Liver (tissue), 9 donors: Measurements from ENCODE around the gene CDC16. TPM values are rescaled to one million over a fixed set of nuclear protein-coding genes. Genes with fewer than 3 reads are reported as not detected.

Experiments
- DNase-seq: peaks from one replicate; pipeline ENCODE4 v3.0.0-alpha.2; 2017; ENCODE audit warnings: low spot score
- H3K27ac ChIP-seq, 2 donors: one replicate each; pipeline ENCODE4 v1.7.0; 2013; ENCODE audit warnings: inconsistent platforms in 2 of 2, low read length in 2 of 2, control low read depth in 1 of 2, low read depth in 1 of 2, mild to moderate bottlenecking in 1 of 2
- H3K27me3 ChIP-seq, 4 donors: one replicate each; pipeline versions ENCODE4 v1.6.1 to v1.7.0; 2013; ENCODE audit warnings: low read length in 3 of 4, inconsistent platforms in 1 of 4, mild to moderate bottlenecking in 1 of 4, moderate library complexity in 1 of 4; ENCODE audit not compliant: control insufficient read depth in 4 of 4, insufficient read depth in 4 of 4
- H3K36me3 ChIP-seq, 4 donors: one replicate each; pipeline versions ENCODE4 v1.6.1 to v1.7.0; 2013; ENCODE audit warnings: low read length in 3 of 4, mild to moderate bottlenecking in 3 of 4, low read depth in 1 of 4, moderate library complexity in 1 of 4; ENCODE audit not compliant: control insufficient read depth in 4 of 4, insufficient read depth in 3 of 4
- H3K4me1 ChIP-seq, 4 donors: one replicate each; pipeline versions ENCODE4 v1.6.1 to v1.7.0; 2013; ENCODE audit warnings: low read length in 3 of 4, mild to moderate bottlenecking in 3 of 4, moderate library complexity in 1 of 4; ENCODE audit not compliant: control insufficient read depth in 4 of 4, insufficient read depth in 4 of 4
- H3K4me3 ChIP-seq, 3 donors: one replicate each; pipeline versions ENCODE4 v1.6.1 to v1.7.0; 2013; ENCODE audit warnings: low read length in 3 of 3, control low read depth in 1 of 3, low read depth in 1 of 3, mild to moderate bottlenecking in 1 of 3
- H3K9ac ChIP-seq, 2 donors: one replicate each; pipeline ENCODE4 v1.7.0; 2013; ENCODE audit warnings: low read length in 2 of 2, mild to moderate bottlenecking in 2 of 2, moderate library complexity in 2 of 2, control low read depth in 1 of 2, low read depth in 1 of 2
- H3K9me3 ChIP-seq, 4 donors: one replicate each; pipeline versions ENCODE4 v1.6.1 to v1.7.0; 2013; ENCODE audit warnings: low read length in 3 of 4; ENCODE audit not compliant: control insufficient read depth in 4 of 4
- EGR1 ChIP-seq, 2 donors: IDR thresholded peaks; 2 replicates each; pipeline ENCODE4 v1.6.1; 2016 to 2018; ENCODE audit warnings: antibody characterized with exemption in 2 of 2, low read depth in 2 of 2
- HNF4A ChIP-seq, 2 donors: conservative IDR thresholded peaks; 2 replicates each; pipeline ENCODE4 v1.6.1; 2016; ENCODE audit warnings: antibody characterized with exemption in 2 of 2, mild to moderate bottlenecking in 2 of 2
- HNF4G ChIP-seq: IDR thresholded peaks from 2 replicates; pipeline ENCODE4 v1.6.1; 2016; ENCODE audit warnings: antibody characterized with exemption
- NR2F2 ChIP-seq: IDR thresholded peaks from 2 replicates; pipeline ENCODE4 v1.6.1; 2016; ENCODE audit warnings: antibody characterized with exemption
- RAD21 ChIP-seq, 2 donors: IDR thresholded peaks; 2 replicates each; pipeline ENCODE4 v1.6.1; 2016; ENCODE audit warnings: antibody characterized with exemption in 2 of 2, mild to moderate bottlenecking in 2 of 2
- SP1 ChIP-seq: IDR thresholded peaks from 2 replicates; pipeline ENCODE4 v1.6.1; 2018; ENCODE audit warnings: antibody characterized with exemption, mild to moderate bottlenecking
- YY1 ChIP-seq: IDR thresholded peaks from 2 replicates; pipeline ENCODE4 v1.6.1; 2016; ENCODE audit warnings: antibody characterized with exemption, mild to moderate bottlenecking
- WGBS: extraction: QIAGEN DNeasy Blood & Tissue Kit; methylation state at CpG from one replicate; pipeline ENCODE4 v1.1.7; 2013; 5-methylcytosine and 5-hydroxymethylcytosine counted together
- polyA plus RNA-seq, 2 donors: library from polyadenylated mRNA; stranded (reverse) in 1 of 2; unstranded in 1 of 2; fragments of 200-250 nt in 1 of 2; fragments of >200 nt in 1 of 2; fragmentation: Nextera tagmentation in 1 of 2; extraction: Ambion mirVana in 1 of 2; gene quantifications; one replicate each; pipeline versions ENCODE4 v1.2.1 to v1.2.3, GENCODE V29; 2013 to 2015
- total RNA-seq, 2 donors: library from RNA; depleted of rRNA; stranded (reverse); fragments of >200 nt; gene quantifications; one replicate each; pipeline ENCODE4 v1.2.3, GENCODE V29; 2014
- TF ChIP-seq, protein P1 (sequence below): fragments of 150-350 bp; IDR thresholded peaks from 2 replicates; pipeline ENCODE4 v1.5.1; 2017; ENCODE audit warnings: improper control_type of control experiment, low read depth, low read length; ENCODE audit not compliant: missing input control
- TF ChIP-seq, protein P2 (sequence below): IDR thresholded peaks from 2 replicates; pipeline ENCODE4 v1.6.1; 2016; ENCODE audit warnings: antibody characterized with exemption
- TF ChIP-seq, protein P3 (sequence below): IDR thresholded peaks from 2 replicates; pipeline ENCODE4 v1.6.1; 2016; ENCODE audit warnings: antibody characterized with exemption
- TF ChIP-seq, protein P4 (sequence below): IDR thresholded peaks from 2 replicates; pipeline ENCODE4 v1.6.1; 2016; ENCODE audit warnings: antibody characterized with exemption, mild to moderate bottlenecking
- donor health status: healthy.
- donor health status: healthy.
- donor health status: healthy.
- donor health status: healthy.
- donor health status: healthy.

The CDC16 gene
- total and polyA plus RNA-seq, 4 donors: 23.0 to 38.7 (median 30.8) TPM

DNA sequence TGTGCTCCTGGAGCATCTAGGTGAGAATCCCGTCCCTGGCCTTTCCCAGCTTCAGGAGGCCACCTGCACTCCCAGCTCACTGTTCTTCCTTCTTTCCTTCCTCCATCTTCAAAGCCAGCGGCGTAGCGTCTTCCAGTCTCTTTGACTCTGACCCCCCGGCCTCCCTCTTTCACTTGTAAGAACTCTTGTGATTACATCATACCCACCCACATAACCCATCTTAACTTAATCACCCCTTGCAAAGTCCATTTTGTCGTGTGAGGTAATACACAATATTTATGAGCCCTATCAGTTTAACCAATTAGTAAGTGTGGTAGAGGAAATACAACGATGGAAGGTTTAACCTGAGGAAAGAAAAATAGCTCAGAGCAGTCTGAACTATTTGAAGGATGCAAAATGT, 4.6 kb upstream of the CDC16 start:
- no peak overlapping the region for H3K9ac ChIP-seq
- H3K27ac ChIP-seq: no peak overlapping the region
- peaks cover 19 to 27% (median 21%) of the 10 kb centered on the region in 4 donors for H3K4me1 ChIP-seq
- no peak for TF ChIP-seq HNF4A (conservative IDR thresholded peaks at IDR 0.05)
- no peak for TF ChIP-seq NR2F2
- TF ChIP-seq SP1: no peak
- no peak for TF ChIP-seq YY1
- TF ChIP-seq HNF4G: no peak
- no peak for TF ChIP-seq EGR1 (IDR thresholded peaks at IDR 0.05; ENCODE audit: low read depth in 2 of 2)
- TF ChIP-seq, protein P1, sequence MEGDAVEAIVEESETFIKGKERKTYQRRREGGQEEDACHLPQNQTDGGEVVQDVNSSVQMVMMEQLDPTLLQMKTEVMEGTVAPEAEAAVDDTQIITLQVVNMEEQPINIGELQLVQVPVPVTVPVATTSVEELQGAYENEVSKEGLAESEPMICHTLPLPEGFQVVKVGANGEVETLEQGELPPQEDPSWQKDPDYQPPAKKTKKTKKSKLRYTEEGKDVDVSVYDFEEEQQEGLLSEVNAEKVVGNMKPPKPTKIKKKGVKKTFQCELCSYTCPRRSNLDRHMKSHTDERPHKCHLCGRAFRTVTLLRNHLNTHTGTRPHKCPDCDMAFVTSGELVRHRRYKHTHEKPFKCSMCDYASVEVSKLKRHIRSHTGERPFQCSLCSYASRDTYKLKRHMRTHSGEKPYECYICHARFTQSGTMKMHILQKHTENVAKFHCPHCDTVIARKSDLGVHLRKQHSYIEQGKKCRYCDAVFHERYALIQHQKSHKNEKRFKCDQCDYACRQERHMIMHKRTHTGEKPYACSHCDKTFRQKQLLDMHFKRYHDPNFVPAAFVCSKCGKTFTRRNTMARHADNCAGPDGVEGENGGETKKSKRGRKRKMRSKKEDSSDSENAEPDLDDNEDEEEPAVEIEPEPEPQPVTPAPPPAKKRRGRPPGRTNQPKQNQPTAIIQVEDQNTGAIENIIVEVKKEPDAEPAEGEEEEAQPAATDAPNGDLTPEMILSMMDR: no peak
- TF ChIP-seq, protein P2, sequence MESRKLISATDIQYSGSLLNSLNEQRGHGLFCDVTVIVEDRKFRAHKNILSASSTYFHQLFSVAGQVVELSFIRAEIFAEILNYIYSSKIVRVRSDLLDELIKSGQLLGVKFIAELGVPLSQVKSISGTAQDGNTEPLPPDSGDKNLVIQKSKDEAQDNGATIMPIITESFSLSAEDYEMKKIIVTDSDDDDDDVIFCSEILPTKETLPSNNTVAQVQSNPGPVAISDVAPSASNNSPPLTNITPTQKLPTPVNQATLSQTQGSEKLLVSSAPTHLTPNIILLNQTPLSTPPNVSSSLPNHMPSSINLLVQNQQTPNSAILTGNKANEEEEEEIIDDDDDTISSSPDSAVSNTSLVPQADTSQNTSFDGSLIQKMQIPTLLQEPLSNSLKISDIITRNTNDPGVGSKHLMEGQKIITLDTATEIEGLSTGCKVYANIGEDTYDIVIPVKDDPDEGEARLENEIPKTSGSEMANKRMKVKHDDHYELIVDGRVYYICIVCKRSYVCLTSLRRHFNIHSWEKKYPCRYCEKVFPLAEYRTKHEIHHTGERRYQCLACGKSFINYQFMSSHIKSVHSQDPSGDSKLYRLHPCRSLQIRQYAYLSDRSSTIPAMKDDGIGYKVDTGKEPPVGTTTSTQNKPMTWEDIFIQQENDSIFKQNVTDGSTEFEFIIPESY: no peak
- no peaks in the 10 kb centered on the region for H3K36me3 ChIP-seq
- H3K9me3 ChIP-seq: no peaks in the 10 kb centered on the region
- DNase-seq: no peak
- H3K4me3 ChIP-seq: no peak overlapping the region
- WGBS: 49% methylated on average over 7 of the region's 7 CpGs
- no peaks in the 10 kb centered on the region for H3K27me3 ChIP-seq

DNA sequence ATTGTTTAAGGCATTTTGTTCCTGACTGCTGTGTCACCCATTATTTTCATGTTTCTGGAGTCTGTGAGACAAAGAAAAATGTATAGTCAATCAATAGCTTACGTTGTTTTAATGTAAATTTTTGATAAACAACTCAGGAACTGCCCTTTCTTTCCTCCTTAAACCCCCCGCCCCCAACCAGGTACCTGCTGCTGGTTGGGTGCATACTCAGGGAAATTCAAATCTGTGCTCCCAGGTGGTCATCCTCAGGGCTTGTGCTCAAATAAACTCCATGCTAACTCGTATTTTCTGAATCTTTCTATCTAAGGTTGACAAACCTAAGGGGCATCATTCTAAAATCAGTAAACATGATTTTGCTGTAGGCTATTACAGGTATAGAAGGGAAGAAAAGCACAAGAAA, 4.1 kb upstream of the CDC16 start:
- peaks cover 19 to 29% (median 23%) of the 10 kb centered on the region in 4 donors for H3K4me1 ChIP-seq
- no peaks in the 10 kb centered on the region for H3K27me3 ChIP-seq
- H3K36me3 ChIP-seq: no peaks in the 10 kb centered on the region
- TF ChIP-seq, protein P3, sequence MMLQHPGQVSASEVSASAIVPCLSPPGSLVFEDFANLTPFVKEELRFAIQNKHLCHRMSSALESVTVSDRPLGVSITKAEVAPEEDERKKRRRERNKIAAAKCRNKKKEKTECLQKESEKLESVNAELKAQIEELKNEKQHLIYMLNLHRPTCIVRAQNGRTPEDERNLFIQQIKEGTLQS: no peak
- TF ChIP-seq HNF4A (conservative IDR thresholded peaks at IDR 0.05) (no peak), YY1 (no peak), RAD21 (IDR thresholded peaks at IDR 0.05) (no peak)
- TF ChIP-seq, protein P4, sequence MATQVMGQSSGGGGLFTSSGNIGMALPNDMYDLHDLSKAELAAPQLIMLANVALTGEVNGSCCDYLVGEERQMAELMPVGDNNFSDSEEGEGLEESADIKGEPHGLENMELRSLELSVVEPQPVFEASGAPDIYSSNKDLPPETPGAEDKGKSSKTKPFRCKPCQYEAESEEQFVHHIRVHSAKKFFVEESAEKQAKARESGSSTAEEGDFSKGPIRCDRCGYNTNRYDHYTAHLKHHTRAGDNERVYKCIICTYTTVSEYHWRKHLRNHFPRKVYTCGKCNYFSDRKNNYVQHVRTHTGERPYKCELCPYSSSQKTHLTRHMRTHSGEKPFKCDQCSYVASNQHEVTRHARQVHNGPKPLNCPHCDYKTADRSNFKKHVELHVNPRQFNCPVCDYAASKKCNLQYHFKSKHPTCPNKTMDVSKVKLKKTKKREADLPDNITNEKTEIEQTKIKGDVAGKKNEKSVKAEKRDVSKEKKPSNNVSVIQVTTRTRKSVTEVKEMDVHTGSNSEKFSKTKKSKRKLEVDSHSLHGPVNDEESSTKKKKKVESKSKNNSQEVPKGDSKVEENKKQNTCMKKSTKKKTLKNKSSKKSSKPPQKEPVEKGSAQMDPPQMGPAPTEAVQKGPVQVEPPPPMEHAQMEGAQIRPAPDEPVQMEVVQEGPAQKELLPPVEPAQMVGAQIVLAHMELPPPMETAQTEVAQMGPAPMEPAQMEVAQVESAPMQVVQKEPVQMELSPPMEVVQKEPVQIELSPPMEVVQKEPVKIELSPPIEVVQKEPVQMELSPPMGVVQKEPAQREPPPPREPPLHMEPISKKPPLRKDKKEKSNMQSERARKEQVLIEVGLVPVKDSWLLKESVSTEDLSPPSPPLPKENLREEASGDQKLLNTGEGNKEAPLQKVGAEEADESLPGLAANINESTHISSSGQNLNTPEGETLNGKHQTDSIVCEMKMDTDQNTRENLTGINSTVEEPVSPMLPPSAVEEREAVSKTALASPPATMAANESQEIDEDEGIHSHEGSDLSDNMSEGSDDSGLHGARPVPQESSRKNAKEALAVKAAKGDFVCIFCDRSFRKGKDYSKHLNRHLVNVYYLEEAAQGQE: no peak
- DNase-seq: no peak
- H3K9me3 ChIP-seq: no peaks in the 10 kb centered on the region
- H3K4me3 ChIP-seq: no peak overlapping the region
- 53% methylated on average over 3 of the region's 3 CpGs for WGBS
- no peak overlapping the region for H3K9ac ChIP-seq
- no peak overlapping the region for H3K27ac ChIP-seq
